Upper lobe of left lung (tissue), 6 donors: ENCODE data around the gene WDR38. TPM values are rescaled to one million over a fixed set of nuclear protein-coding genes. Genes with fewer than 3 reads are reported as not detected.
A peak's percentile ranks its signal among the peaks of the same experiment; 100 is the strongest.

Experiments used
- ATAC-seq, 2 donors: fragments of 200-7000 bp; cut with Tn5 transposase; one replicate each; pipeline ENCODE4 v1.9.1; 2022; ENCODE audit warnings: mild to moderate bottlenecking in 2 of 2, moderate library complexity in 2 of 2; ENCODE audit not compliant: low FRiP score in 2 of 2
- DNase-seq, 2 donors: peaks; one replicate each; pipeline ENCODE4 v3.0.0-alpha.2; 2019 to 2020
- H3K27ac ChIP-seq, 4 donors: fragments of 200-600 bp; sonication (generic); one replicate each; pipeline ENCODE4 v1.5.1; 2016 to 2019
- H3K27me3 ChIP-seq, 4 donors: fragments of 200-600 bp; sonication (generic); one replicate each; pipeline ENCODE4 v1.5.1; 2017 to 2019
- H3K36me3 ChIP-seq, 4 donors: fragments of 200-600 bp; sonication (generic); one replicate each; pipeline ENCODE4 v1.5.1; 2016 to 2019
- H3K4me1 ChIP-seq, 4 donors: fragments of 200-600 bp; sonication (generic); one replicate each; pipeline ENCODE4 v1.5.1; 2018 to 2019
- H3K4me3 ChIP-seq, 4 donors: fragments of 200-600 bp; sonication (generic); one replicate each; pipeline ENCODE4 v1.5.1; 2017 to 2019; ENCODE audit warnings: mild to moderate bottlenecking in 2 of 4, moderate library complexity in 1 of 4
- H3K9me3 ChIP-seq, 4 donors: fragments of 200-600 bp; sonication (generic); one replicate each; pipeline ENCODE4 v1.5.1; 2018 to 2019
- CTCF ChIP-seq, 6 experiments: fragments of 450-650 bp in 4 of 6; fragments of 200-600 bp in 2 of 6; sonication (generic) in 2 of 6; IDR thresholded peaks; one replicate each; pipeline ENCODE4 v1.5.1; 2016 to 2019; ENCODE audit warnings: antibody characterized with exemption in 6 of 6
- EP300 ChIP-seq, 4 donors: sonication (generic); formaldehyde crosslinking; IDR thresholded peaks; one replicate each; pipeline ENCODE4 v1.5.1; 2017; ENCODE audit warnings: antibody characterized with exemption in 4 of 4, control low read depth in 2 of 4
- POLR2A ChIP-seq, 4 donors: fragments of 450-650 bp; IDR thresholded peaks; one replicate each; pipeline ENCODE4 v1.5.1; 2016 to 2017; ENCODE audit warnings: antibody characterized with exemption in 4 of 4, mild to moderate bottlenecking in 2 of 4
- POLR2AphosphoS5 ChIP-seq, 2 donors: sonication (generic); formaldehyde crosslinking; IDR thresholded peaks; one replicate each; pipeline ENCODE4 v1.5.1; 2017; ENCODE audit warnings: antibody characterized with exemption in 2 of 2
- WGBS, 2 donors: methylation state at CpG; one replicate each; pipeline ENCODE4 v1.1.5; 2017 to 2018; 5-methylcytosine and 5-hydroxymethylcytosine counted together
- total RNA-seq, 6 donors: library from RNA; depleted of rRNA in 4 of 6; stranded (reverse); fragments of >200 nt in 4 of 6; gene quantifications; one replicate each; pipeline versions ENCODE4 v1.1.0 to v1.2.1, GENCODE V29; 2016 to 2021
- donor health status: DM: no; HTN: no; CAD: no; lungs with moderate emphysema.
- donor health status: DM: no; HTN: yes; CAD: no; lungs with severe emphysema.

WDR38 gene
- total RNA-seq, 6 donors from 2014 or later = 4.1 to 24.1 (median 9.0) TPM; not detected in 1

- Histone ChIP-seq H3K4me3 (peak overlapping the region in 1 of 4 donors; percentile 54), H3K27ac (peak overlapping the region in 1 of 4 donors; percentile 52), H3K9me3 (no peaks in the 10 kb centered on the region), H3K27me3 (no peaks in the 10 kb centered on the region), H3K4me1 (peaks cover 11 to 23% (median 15%) of the 10 kb centered on the region in 4 donors), H3K36me3 (peaks cover 9 to 31% (median 28%) of the 10 kb centered on the region in 4 donors)
- TF ChIP-seq EP300 (IDR thresholded peaks at IDR 0.05) (no peak), POLR2AphosphoS5 (IDR thresholded peaks at IDR 0.05) (no peak), POLR2A (IDR thresholded peaks at IDR 0.05) (no peak), CTCF (IDR thresholded peaks at IDR 0.05) (no peak)
- 90 to 92% methylated on average over 8 of the region's 8 CpGs for WGBS, 2 donors
- ATAC-seq (no peak), DNase-seq (peak in 1 of 2 donors; percentile 51)
Measured at GRCh38 chr9:124854161-124854560, 901 bp downstream of the WDR38 start.

- WGBS, 2 donors = 60 to 69% methylated on average over 7 of the region's 7 CpGs
- TF ChIP-seq POLR2A (IDR thresholded peaks at IDR 0.05) = no peak
- no peak for TF ChIP-seq POLR2AphosphoS5 (IDR thresholded peaks at IDR 0.05)
- TF ChIP-seq EP300 (IDR thresholded peaks at IDR 0.05) = no peak
- TF ChIP-seq CTCF (IDR thresholded peaks at IDR 0.05) = no peak
- Histone ChIP-seq H3K4me1 (peaks cover 15 to 30% (median 20%) of the 10 kb centered on the region in 4 donors), H3K9me3 (no peaks in the 10 kb centered on the region), H3K4me3 (no peak overlapping the region), H3K27ac (no peak overlapping the region), H3K36me3 (peaks cover 15 to 38% (median 33%) of the 10 kb centered on the region in 4 donors), H3K27me3 (no peaks in the 10 kb centered on the region)
- DNase-seq (no peak), ATAC-seq (no peak)
Measured at GRCh38 chr9:124854822-124855221, 1.6 kb downstream of the WDR38 start.

GRCh38 chr9:124855566-124855943 lies 2.3 kb downstream of the WDR38 start:
- DNase-seq (peak in 1 of 2 donors; percentile 76), ATAC-seq (no peak)
- no peaks in the 10 kb centered on the region for H3K9me3 ChIP-seq
- H3K27me3 ChIP-seq = no peaks in the 10 kb centered on the region
- peaks cover 22 to 37% (median 27%) of the 10 kb centered on the region in 4 donors for H3K4me1 ChIP-seq
- no peak overlapping the region for H3K27ac ChIP-seq
- WGBS, 2 donors = 86 to 89% methylated on average over 18 of the region's 18 CpGs
- no peak overlapping the region for H3K4me3 ChIP-seq
- TF ChIP-seq CTCF (IDR thresholded peaks at IDR 0.05) = no peak
- no peak for TF ChIP-seq EP300 (IDR thresholded peaks at IDR 0.05)
- no peak for TF ChIP-seq POLR2A (IDR thresholded peaks at IDR 0.05)
- no peak for TF ChIP-seq POLR2AphosphoS5 (IDR thresholded peaks at IDR 0.05)
- peaks cover 20 to 45% (median 36%) of the 10 kb centered on the region in 4 donors for H3K36me3 ChIP-seq

- Histone ChIP-seq H3K4me3 (no peak overlapping the region), H3K36me3 (peaks cover 20 to 50% (median 36%) of the 10 kb centered on the region in 4 donors), H3K9me3 (no peaks in the 10 kb centered on the region), H3K27ac (no peak overlapping the region), H3K4me1 (peaks cover 28 to 43% (median 33%) of the 10 kb centered on the region in 4 donors), H3K27me3 (no peaks in the 10 kb centered on the region)
- DNase-seq (peak in 1 of 2 donors; percentile 61), ATAC-seq (no peak)
- no peak for TF ChIP-seq POLR2AphosphoS5 (IDR thresholded peaks at IDR 0.05)
- no peak for TF ChIP-seq EP300 (IDR thresholded peaks at IDR 0.05)
- no peak for TF ChIP-seq POLR2A (IDR thresholded peaks at IDR 0.05)
- no peak for TF ChIP-seq CTCF (IDR thresholded peaks at IDR 0.05)
- 63 to 69% methylated on average over 7 to 9 of the region's 16 CpGs for WGBS, 2 donors
Measured at GRCh38 chr9:124855944-124856765, 2.9 kb downstream of the WDR38 start.
